ENCODE data around the gene IPO13.

Gene IPO13

DNA sequence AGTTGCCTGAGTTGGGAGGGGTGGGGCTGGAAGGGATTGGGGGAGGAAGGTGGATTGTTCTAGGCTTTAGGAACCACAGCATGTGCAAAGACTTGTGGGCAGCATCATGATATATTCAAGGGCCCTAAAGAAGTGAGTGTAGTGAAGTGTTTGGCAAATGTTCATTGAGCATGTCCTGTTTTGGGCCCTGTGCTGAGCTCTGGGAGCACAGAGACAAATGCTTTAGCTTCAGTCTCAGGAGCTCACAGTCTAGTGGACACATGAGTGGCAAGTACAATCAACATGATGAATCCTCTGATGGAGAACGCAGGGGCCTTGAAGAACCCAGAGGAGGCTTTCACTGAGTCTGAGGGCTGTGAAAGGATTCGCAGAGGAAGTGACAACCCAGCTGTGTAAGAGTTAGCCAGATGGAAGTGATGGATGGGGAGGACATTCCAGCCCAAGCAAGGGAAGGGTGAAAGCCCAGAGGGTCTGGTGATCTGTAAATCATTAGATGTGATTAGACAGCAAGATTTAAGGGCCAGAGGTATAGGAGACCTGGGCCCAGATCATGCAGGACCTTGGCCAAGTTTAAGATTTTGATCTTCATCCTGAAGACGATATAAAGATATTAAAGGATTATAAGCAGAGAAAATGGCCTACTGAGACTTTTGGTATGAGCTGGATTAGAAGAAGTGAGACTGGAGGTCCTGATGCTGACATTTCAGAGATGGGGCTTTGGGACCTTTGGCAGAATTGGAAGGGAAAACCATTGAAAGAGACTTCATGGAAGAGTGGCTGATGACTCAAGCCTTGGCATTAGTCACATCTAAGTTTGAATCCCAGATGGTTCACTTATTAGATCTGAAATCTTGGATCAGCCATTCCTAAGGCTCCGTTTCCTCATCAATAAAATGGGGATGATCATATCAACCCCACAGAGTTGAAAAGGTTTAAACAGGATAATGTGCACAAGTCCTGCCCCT lies 4.6 kb downstream of the IPO13 start:
- no peak for DNase-seq (ENCODE audit: low read depth in 2 of 2)

- DNase-seq (ENCODE audit: low read depth in 2 of 2) = no peak
Observed at GRCh38 chr1:43952731-43953346, 6.1 kb downstream of the IPO13 start.

DNA sequence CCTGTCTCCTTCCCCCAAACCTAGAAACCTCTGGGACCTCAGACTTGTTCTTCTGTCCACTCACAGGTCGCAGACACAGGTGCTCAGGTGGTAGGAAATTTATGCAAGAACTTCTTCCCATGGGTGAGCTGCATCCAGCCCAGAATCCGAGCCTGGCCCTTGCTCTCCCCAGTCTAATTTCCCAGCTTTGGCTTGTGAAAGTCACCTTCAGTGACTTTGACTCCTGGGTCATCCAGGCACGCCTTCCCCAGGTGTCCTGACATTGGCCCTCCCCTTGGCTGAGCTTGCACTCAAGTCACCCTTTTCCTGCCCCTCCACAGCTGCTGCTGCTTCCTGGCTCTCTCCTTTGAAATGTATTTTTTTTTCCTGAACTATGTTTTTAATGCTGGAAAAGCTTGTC lies 6.6 kb downstream of the IPO13 start:
- DNase-seq (ENCODE audit: low read depth in 2 of 2) = no peak

DNA sequence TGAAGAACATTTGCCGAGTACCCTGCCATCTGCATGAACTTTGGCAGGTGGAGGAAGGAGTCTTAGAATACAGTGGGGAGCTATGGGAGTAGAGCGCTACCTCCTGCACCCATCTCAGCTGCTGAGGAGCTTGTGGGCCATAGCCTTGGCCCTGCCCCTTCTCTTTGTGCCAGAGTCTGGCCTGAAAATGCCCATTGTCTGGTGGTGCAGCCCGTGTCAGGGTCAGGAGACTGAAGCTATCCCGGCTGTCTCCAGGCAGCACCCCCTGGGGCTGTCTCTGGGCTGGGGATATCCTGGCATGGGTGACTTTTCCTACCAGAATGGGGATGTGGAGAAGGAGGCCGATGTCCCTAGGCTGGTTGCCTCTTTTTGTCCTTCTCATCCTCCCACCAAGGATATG lies 7.3 kb downstream of the IPO13 start:
- DNase-seq (ENCODE audit: low read depth in 2 of 2) = no peak

DNA sequence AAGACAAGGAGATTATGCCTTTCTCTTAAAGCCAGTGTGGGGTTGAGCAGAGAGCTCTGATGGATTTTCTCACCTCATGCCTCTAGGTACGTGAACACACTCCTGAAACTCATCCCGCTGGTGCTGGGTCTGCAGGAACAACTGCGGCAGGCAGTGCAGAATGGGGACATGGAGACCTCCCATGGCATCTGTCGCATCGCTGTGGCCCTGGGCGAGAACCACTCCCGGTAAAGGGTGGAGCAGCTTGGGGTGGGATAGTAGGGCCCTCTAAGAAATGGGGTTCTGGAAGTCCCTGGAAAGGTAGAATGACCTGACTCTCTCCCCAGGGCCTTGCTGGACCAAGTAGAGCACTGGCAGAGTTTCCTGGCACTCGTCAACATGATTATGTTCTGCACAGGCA lies 9.5 kb downstream of the IPO13 start:
- DNase-seq (ENCODE audit: low read depth in 2 of 2) = no peak

- DNase-seq (ENCODE audit: low read depth in 2 of 2) = no peak
Observed at GRCh38 chr1:43957407-43958040, 10.8 kb downstream of the IPO13 start.

- DNase-seq (ENCODE audit: low read depth in 2 of 2) = no peak
Observed at GRCh38 chr1:43958351-43959255, 11.9 kb downstream of the IPO13 start.

DNA sequence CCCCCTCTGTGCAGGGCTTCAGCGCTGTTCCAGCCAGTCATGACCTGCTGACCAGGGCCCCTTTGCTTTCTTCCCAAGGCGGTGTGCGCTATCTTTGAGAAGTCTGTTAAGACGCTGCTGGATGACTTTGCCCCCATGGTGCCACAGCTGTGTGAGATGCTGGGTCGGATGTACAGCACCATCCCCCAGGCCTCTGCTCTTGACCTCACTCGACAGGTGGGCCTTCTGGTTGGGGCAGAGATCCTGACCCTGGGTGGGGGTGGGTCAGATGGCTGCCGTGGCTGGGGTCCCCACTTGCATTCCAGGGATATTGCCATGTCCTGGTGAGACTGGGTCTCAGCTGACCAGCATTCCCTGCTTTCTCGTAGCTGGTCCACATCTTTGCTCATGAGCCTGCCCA lies 14.0 kb downstream of the IPO13 start:
- no peak for DNase-seq (ENCODE audit: low read depth in 2 of 2)

- DNase-seq (ENCODE audit: low read depth in 2 of 2) = no peak
Observed at GRCh38 chr1:43961692-43962091, 14.9 kb downstream of the IPO13 start.

GRCh38 chr1:43962324-43962723 lies 15.6 kb downstream of the IPO13 start:
- no peak for DNase-seq (ENCODE audit: low read depth in 2 of 2)

DNA sequence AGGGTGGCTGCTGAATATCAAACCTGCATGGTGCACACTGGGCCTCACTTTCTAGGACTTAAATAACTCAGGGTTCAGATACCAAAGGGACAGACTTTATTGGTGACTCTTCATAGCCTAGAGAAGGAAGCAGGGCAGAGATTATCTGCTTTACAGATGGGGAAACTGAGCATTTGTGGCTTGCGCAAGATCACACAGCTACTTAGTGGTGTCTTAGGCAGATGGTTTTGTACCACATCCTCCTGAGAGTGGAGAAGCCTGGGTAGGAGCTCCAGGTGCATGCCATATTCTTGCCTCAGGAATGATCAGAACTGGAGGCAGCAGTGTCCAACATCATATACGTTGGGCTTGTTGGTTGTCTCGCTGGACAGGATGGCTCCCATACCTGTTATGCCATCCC lies 16.3 kb downstream of the IPO13 start:
- no peak for DNase-seq (ENCODE audit: low read depth in 2 of 2)

GRCh38 chr1:43963890-43964289 lies 17.1 kb downstream of the IPO13 start:
- DNase-seq (ENCODE audit: low read depth in 2 of 2) = no peak

DNA sequence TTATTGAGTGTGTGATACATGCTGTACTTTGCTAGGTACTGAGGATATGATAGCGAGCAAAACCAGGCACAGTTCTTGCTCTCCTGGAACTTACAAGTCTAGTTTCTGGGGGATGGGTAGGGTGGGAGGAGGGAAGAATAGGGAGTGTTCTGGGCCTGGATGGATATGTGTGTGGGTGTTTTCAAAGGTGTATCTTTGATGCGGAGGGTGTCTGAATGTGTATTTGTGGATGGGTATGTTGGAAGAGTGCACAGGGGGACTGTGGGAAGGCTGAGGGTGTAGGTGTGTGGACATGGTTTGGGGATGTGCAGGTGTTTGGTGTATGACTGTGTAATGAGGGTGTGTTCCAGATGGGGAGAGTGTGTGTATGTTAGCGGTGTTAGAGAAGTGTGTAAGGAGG lies 18.6 kb downstream of the IPO13 start:
- no peak for DNase-seq (ENCODE audit: low read depth in 2 of 2)

GRCh38 chr1:43968348-43968948 lies 21.7 kb downstream of the IPO13 start:
- DNase-seq (ENCODE audit: low read depth in 2 of 2) = no peak

DNA sequence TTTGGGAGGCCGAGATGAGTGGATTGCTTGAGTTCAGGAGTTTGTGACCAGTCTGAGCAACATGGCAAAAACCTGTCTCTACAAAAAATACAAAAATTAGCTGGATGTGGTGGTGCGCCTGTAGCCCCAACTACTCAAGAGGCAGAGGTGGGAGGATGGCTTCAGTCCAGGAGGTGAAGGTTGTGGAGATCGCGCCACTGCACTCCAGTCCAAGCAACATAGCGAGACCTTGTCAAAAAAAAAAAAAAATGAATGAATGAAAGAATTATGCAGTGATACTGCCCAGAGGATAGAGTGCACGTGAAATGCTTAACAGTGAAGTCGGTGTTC lies 22.6 kb downstream of the IPO13 start:
- DNase-seq (ENCODE audit: low read depth in 2 of 2) = no peak

GRCh38 chr1:43969746-43970466 lies 23.2 kb downstream of the IPO13 start, which contains the start of gene DPH2:
TSS of gene DPH2 (plus strand) at chr1:43970010. CDS start at chr1:43970176, 166 bp downstream.
- DNase-seq (ENCODE audit: low read depth in 2 of 2) = peak; percentile 89 to 96

DNA sequence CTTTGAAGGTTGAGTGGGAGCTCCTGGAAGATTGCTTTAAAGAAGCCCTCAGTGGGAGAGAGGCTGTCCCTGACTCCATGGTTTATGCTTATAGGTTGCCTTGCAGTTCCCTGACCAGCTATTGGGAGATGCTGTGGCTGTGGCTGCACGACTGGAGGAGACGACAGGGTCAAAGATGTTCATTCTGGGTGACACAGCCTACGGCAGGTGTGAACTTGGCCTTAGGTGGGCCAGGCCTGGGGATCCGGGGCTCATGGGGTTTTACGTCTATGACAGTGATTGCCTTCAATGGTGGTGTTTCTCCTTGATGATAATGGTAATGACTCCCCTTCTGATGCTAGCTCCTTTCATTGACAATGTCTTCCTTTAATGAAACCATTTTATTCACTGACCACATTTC lies 23.8 kb downstream of the IPO13 start:
- DNase-seq (ENCODE audit: low read depth in 2 of 2) = no peak

- DNase-seq (ENCODE audit: low read depth in 2 of 2) = no peak
Observed at GRCh38 chr1:43970911-43971310, 24.2 kb downstream of the IPO13 start.

- DNase-seq (ENCODE audit: low read depth in 2 of 2) = no peak
Observed at GRCh38 chr1:43971336-43971980, 24.7 kb downstream of the IPO13 start.

DNA sequence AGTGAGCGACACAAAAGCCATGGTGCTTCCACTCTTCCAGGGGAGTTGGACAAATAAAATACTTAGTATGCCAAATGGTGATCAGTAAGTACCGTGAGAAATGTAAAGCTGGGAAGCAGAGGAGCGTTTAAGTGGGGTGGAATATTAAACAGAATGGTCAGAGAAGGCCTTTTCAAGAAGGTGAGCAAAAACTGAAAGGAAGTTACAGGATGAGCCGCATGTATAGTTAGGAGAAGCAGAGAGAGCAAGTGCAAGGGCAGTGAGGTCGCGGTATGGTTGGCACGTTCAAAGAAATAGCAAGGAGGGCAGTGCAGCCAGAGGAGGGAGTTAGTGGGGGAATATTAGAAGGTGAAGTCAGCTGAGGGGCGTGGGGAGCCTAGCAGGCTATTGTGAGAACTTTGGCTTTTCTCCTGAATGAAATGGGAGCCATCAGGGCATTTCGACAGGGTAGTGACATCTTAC lies 27.3 kb downstream of the IPO13 start:
- DNase-seq (ENCODE audit: low read depth in 2 of 2) = no peak

Data from stimulated activated CD8-positive, alpha-beta memory T cell treated with anti-CD3 and anti-CD28 coated beads, Interleukin-2, amount 100 ng/mL, for 48 hours (primary cell).